Mesothelial cell of epicardium (in vitro differentiated cells): Measurements from ENCODE around the gene MFF. TPM values are rescaled to one million over a fixed set of nuclear protein-coding genes. Genes with fewer than 3 reads are reported as not detected.
"Not testable (repeated sequence)": the region's sequence is repeated elsewhere in the genome, so short reads cannot be mapped to it uniquely, and the experiment has no call there.

Source experiments
- DNase-seq, 2 experiments: peaks; one replicate each; pipeline ENCODE4 v3.0.0; 2021; ENCODE audit warnings: low spot score in 2 of 2; ENCODE audit not compliant: unreplicated experiment in 2 of 2
- H3K27ac Mint-ChIP-seq: 2 replicates; pipeline ENCODE4 v1.8.0; 2021; ENCODE audit warnings: mixed read lengths
- H3K27me3 Mint-ChIP-seq: 2 replicates; pipeline ENCODE4 v1.8.0; 2021; ENCODE audit warnings: low read depth, mixed read lengths
- H3K36me3 Mint-ChIP-seq: 2 replicates; pipeline ENCODE4 v1.8.0; 2021; ENCODE audit warnings: mixed read lengths
- H3K4me1 Mint-ChIP-seq: 2 replicates; pipeline ENCODE4 v1.8.0; 2021; ENCODE audit warnings: mixed read lengths
- H3K4me3 Mint-ChIP-seq: 2 replicates; pipeline ENCODE4 v1.8.0; 2021; ENCODE audit warnings: mild to moderate bottlenecking, moderate library complexity, mixed read lengths
- H3K9me3 Mint-ChIP-seq: 2 replicates; pipeline ENCODE4 v1.8.0; 2021; ENCODE audit warnings: mixed read lengths
- total RNA-seq: library from RNA; stranded (reverse); gene quantifications from 3 replicates; pipeline ENCODE4 v1.2.1, GENCODE V29; 2021
- TF ChIP-seq, protein P1 (sequence below): fragments of 200-600 bp; sonication (generic); IDR thresholded peaks from one replicate; pipeline ENCODE4 v1.5.0; 2021; ENCODE audit warnings: antibody characterized with exemption; ENCODE audit not compliant: unreplicated experiment

MFF gene
- total RNA-seq, 1 donor from 2014 or later, result 93.9 TPM

DNA sequence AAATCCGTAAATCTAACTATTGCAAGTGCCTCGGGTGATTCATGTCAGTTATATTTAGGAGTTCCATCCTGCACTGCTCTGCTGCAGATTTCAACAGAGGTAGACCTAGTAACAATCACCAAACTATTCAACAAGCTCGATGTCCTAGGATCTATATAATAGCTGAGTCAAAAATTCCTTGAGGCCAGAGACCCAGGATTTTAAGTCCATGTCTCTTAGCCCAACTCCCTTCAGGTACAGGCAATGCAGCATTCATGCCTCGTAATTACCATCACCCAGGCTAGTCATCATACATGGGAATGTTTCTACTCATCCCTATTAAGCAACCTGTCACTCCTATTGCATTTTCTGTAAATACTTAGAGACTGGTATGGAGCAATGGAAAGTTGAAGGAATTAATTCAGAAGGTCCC lies 53.3 kb downstream of the MFF start:
- no peak for DNase-seq
- Mint-ChIP-seq H3K27ac (no peak overlapping the region), H3K9me3 (no peaks in the 10 kb centered on the region), H3K4me1 (peaks cover 13% of the 10 kb centered on the region), H3K36me3 (no peaks in the 10 kb centered on the region), H3K27me3 (peaks cover 10% of the 10 kb centered on the region), H3K4me3 (no peak overlapping the region)
- TF ChIP-seq, protein P1, sequence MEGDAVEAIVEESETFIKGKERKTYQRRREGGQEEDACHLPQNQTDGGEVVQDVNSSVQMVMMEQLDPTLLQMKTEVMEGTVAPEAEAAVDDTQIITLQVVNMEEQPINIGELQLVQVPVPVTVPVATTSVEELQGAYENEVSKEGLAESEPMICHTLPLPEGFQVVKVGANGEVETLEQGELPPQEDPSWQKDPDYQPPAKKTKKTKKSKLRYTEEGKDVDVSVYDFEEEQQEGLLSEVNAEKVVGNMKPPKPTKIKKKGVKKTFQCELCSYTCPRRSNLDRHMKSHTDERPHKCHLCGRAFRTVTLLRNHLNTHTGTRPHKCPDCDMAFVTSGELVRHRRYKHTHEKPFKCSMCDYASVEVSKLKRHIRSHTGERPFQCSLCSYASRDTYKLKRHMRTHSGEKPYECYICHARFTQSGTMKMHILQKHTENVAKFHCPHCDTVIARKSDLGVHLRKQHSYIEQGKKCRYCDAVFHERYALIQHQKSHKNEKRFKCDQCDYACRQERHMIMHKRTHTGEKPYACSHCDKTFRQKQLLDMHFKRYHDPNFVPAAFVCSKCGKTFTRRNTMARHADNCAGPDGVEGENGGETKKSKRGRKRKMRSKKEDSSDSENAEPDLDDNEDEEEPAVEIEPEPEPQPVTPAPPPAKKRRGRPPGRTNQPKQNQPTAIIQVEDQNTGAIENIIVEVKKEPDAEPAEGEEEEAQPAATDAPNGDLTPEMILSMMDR, result no peak

DNA sequence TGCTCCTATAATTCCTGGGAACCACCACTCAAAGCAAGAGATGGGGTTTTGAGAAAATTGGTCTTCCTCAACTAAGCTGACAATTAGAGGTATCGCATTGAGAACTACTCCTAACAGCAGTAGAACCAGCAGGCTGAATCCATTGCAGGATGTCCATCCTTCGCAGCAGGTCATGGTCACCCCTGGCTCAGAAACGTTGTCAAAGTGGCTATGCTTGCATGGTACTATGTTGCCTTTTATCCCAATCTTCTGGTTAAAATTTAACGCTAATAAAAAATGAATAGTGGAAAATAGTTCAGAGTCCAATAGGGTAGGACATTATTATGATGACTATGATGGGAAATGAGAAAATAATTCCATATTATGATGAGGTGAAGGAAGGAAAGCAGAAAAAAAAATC lies 54.0 kb downstream of the MFF start, which contains the start of gene TM4SF20:
TM4SF20 (minus strand) TSS at position 212 of the 400 bp plus-strand sequence; CDS start at position 174, 38 bp downstream.
- Mint-ChIP-seq H3K4me3 (no peak within 1 kb of the TSS), H3K36me3 (no peaks in the 10 kb centered on the region)
- TF ChIP-seq, protein P1, result no peak

DNA sequence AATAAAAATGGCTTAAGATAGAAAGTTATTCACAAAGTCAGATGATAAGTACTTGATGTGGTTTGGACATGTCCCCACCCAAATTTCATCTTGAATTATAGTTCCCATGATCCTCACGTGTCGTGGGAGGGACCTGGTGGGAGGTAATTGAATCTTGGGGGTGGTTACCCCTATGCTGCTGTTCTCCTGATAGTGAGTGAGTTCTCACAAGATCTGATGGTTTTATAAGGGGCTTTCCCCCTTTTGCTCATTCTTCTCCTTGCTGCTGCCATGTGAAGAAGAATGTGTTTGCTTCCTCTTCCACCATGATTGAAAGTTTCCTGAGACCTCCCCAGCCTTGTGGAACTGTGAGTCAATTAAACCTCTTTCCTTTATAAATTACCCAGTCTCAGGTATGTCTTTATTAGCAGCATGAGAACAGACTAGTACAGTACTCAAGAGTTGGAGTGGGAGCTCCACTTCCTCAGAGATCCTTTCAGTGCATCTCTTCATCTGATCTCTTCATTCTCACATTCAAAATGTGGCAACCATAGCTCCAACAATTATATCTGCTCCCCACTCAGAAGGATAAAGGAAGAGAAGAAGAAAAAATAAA lies 57.3 kb downstream of the MFF start:
- not testable (repeated sequence) for DNase-seq, H3K36me3 Mint-ChIP-seq, H3K4me1 Mint-ChIP-seq, H3K9me3 Mint-ChIP-seq, H3K4me3 Mint-ChIP-seq, H3K27ac Mint-ChIP-seq
- H3K27me3 Mint-ChIP-seq, result peaks cover 20% of the 10 kb centered on the region

More for the DNA sequence above, 54.0 kb downstream of the MFF start, which contains the start of gene TM4SF20:
- Mint-ChIP-seq H3K27ac (no peak within 1 kb of the TSS), H3K4me1 (peaks cover 13% of the 10 kb centered on the region), H3K9me3 (no peaks in the 10 kb centered on the region), H3K27me3 (peaks cover 16% of the 10 kb centered on the region)
- no peak for DNase-seq

DNA sequence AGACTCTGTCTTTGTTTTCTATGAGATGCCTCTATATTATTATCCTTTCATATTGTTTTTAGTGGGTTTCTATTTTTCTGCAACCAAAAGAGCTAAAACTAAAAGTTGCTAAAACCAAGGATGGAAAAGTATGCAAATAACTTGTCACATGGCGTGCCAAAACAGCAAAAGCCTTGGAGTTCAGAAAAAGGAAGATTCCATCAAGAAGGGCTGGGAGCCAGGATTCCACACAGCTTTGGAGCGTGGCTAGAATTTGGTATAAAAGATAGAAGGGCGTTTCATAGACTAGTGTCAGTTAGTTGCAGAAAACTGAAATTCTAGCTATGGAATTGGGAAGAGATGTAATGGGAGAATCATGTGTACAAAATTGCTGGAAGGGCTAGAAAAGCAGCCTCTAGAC lies 58.6 kb downstream of the MFF start:
- H3K27ac Mint-ChIP-seq, result no peak overlapping the region
- no peak overlapping the region for H3K4me3 Mint-ChIP-seq
- TF ChIP-seq, protein P1, result no peak
- no peak for DNase-seq
- H3K4me1 Mint-ChIP-seq, result peaks cover 3% of the 10 kb centered on the region
- no peaks in the 10 kb centered on the region for H3K9me3 Mint-ChIP-seq
- H3K27me3 Mint-ChIP-seq, result peaks cover 20% of the 10 kb centered on the region
- no peaks in the 10 kb centered on the region for H3K36me3 Mint-ChIP-seq

DNA sequence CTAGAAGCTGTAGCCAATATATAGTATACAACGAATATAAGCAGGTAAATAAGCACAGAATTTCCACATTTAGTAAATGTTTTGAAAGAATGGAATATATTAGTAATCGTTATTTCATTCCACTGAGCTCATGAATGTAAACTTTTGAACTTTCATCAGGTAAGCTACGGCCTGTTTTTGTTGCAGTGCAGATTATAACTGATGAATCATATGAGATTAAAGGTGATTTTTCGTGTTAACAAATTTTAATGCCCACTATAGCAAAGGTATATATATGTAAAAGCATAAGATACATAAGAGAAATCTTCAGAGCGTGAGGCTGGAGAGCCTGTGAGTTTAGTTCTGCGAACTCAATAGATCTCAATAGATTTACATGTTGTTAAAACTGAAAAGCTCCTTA lies 61.6 kb downstream of the MFF start:
- Mint-ChIP-seq H3K36me3 (no peaks in the 10 kb centered on the region), H3K4me3 (no peak overlapping the region), H3K27me3 (peaks cover 20% of the 10 kb centered on the region), H3K27ac (no peak overlapping the region), H3K9me3 (no peaks in the 10 kb centered on the region), H3K4me1 (peaks cover 3% of the 10 kb centered on the region)
- TF ChIP-seq, protein P1, result no peak
- no peak for DNase-seq

DNA sequence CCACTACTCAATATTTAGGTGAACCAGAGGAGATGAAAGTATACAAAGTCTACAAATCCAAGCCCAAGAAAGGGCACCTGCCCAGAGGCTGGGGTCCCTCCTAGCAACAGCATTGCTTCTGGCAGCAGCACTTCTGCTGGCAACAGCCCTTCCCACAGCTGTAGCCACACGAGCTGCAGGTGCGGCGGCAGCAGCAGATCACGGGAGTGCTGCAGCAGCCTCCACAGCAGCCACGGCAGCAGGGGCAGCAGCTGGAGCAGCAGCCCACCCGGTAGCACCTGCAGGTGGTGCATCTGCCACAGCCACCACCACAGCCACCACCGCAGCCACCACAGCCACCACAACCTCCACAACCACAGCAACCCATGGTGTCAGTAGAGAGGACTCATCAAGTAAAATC lies 62.5 kb downstream of the MFF start, which contains the start of gene SCYGR1:
SCYGR1 (minus strand) TSS at position 367 of the 400 bp plus-strand sequence; CDS start at position 367, 0 bp downstream.
- not testable (repeated sequence) for H3K9me3 Mint-ChIP-seq, H3K4me3 Mint-ChIP-seq, H3K27ac Mint-ChIP-seq, H3K4me1 Mint-ChIP-seq, DNase-seq, H3K36me3 Mint-ChIP-seq
- peaks cover 15% of the 10 kb centered on the region for H3K27me3 Mint-ChIP-seq
